GM19455 (cell line): ENCODE measurements around the gene SGF29.
"Not testable (repeated sequence)": the region's sequence is repeated elsewhere in the genome, so short reads cannot be mapped to it uniquely, and the experiment has no call there.

Source experiments
- ATAC-seq: cut with Tn5 transposase; IDR thresholded peaks from one replicate; pipeline ENCODE4 v1.9.1; 2021; ENCODE audit not compliant: unreplicated experiment

SGF29 gene

GRCh38 chr16:28609631-28610594 lies 56.2 kb downstream of the SGF29 start, which contains the start of gene SULT1A1:
TSS of gene SULT1A1 (minus strand) at chr16:28610044. CDS start at chr16:28608855, 1,189 bp downstream.
- no peak for ATAC-seq

- no peak for ATAC-seq
Measured at GRCh38 chr16:28610595-28611191, 57.0 kb downstream of the SGF29 start.

- not testable (repeated sequence) for ATAC-seq
Measured at GRCh38 chr16:28612359-28613280, 58.9 kb downstream of the SGF29 start.

GRCh38 chr16:28613912-28614311 lies 60.2 kb downstream of the SGF29 start:
- not testable (repeated sequence) for ATAC-seq

- ATAC-seq, result not testable (repeated sequence)
Measured at GRCh38 chr16:28614561-28614960, 60.8 kb downstream of the SGF29 start.

- not testable (repeated sequence) for ATAC-seq
Measured at GRCh38 chr16:28615486-28616223, 61.9 kb downstream of the SGF29 start.

GRCh38 chr16:28616224-28616577 lies 62.5 kb downstream of the SGF29 start:
- ATAC-seq, result not testable (repeated sequence)

- ATAC-seq, result no peak
Measured at GRCh38 chr16:28616636-28617035, 62.9 kb downstream of the SGF29 start.

- ATAC-seq, result no peak
Measured at GRCh38 chr16:28617874-28618273, 64.2 kb downstream of the SGF29 start.

- ATAC-seq, result not testable (repeated sequence)
Measured at GRCh38 chr16:28620316-28620715, 66.6 kb downstream of the SGF29 start.

GRCh38 chr16:28621481-28622155 lies 67.9 kb downstream of the SGF29 start:
- no peak for ATAC-seq

GRCh38 chr16:28622532-28623171 lies 68.9 kb downstream of the SGF29 start:
- ATAC-seq, result not testable (repeated sequence)

- no peak for ATAC-seq
Measured at GRCh38 chr16:28623172-28623711, 69.5 kb downstream of the SGF29 start.

- ATAC-seq, result not testable (repeated sequence)
Measured at GRCh38 chr16:28630905-28631304, 77.2 kb downstream of the SGF29 start.

- not testable (repeated sequence) for ATAC-seq
Measured at GRCh38 chr16:28636093-28636823, 82.5 kb downstream of the SGF29 start.

- not testable (repeated sequence) for ATAC-seq
Measured at GRCh38 chr16:28637765-28638164, 84.0 kb downstream of the SGF29 start, which contains the start of gene NPIPB8. TSS of gene NPIPB8 (plus strand) at chr16:28638065. CDS start at chr16:28638361, 296 bp downstream.

GRCh38 chr16:28638359-28638758 lies 84.6 kb downstream of the SGF29 start:
- ATAC-seq, result not testable (repeated sequence)

- not testable (repeated sequence) for ATAC-seq
Measured at GRCh38 chr16:28639959-28640358, 86.2 kb downstream of the SGF29 start.
